GM12892 (cell line): ENCODE data around the gene UBA3.

ENCODE experiments used
- POLR2A ChIP-seq: IDR thresholded peaks from 2 replicates; pipeline ENCODE4 v1.6.1; 2011; ENCODE audit warnings: low read depth, low read length, control low read depth
- POLR2AphosphoS5 ChIP-seq: IDR thresholded peaks from 2 replicates; pipeline ENCODE4 v1.6.1; 2011; ENCODE audit warnings: low read depth, low read length, control low read depth
- TAF1 ChIP-seq: IDR thresholded peaks from 2 replicates; pipeline ENCODE4 v1.6.1; 2011; ENCODE audit warnings: low read depth, mild to moderate bottlenecking, control low read depth, low read length, borderline replicate concordance

DNA sequence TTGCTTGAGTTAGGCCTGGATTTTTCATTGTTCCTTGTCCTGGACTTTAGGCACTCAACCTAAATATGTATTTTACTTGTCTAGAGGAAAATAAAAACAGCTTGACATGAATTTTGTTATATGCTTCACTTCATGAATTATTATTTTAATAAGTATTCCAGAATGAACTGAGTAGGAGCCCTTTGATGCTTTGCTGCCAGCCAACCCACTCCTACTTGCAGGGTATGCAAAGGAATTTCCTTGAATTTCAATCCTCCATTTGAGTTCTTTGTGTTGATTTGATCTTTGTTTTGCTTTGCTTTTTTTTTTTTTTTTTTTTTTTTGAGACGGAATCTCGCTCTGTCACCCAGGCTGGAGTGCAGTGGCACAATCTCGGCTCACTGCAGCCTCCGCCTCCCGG is 16.1 kb upstream of the UBA3 start:
- TF ChIP-seq POLR2A = no peak
- no peak for TF ChIP-seq POLR2AphosphoS5
- TF ChIP-seq TAF1 = no peak
